Measurements from ENCODE around the gene JUP. TPM values are rescaled to one million over a fixed set of nuclear protein-coding genes. Genes with fewer than 3 reads are reported as not detected.

JUP gene
- total RNA-seq, 2 donors from 2014 or later, result 0.32 to 0.45 TPM

- H3K9me3 Mint-ChIP-seq, result no peaks in the 10 kb centered on the region
- no peak for ATAC-seq (replicated peaks)
Observed at GRCh38 chr17:41711669-41712400, 74.7 kb downstream of the JUP start, which contains the start of gene GAST. Gene GAST, plus strand, starts transcription at chr17:41712331. Its CDS starts 3,106 bp downstream, at chr17:41715437.

DNA sequence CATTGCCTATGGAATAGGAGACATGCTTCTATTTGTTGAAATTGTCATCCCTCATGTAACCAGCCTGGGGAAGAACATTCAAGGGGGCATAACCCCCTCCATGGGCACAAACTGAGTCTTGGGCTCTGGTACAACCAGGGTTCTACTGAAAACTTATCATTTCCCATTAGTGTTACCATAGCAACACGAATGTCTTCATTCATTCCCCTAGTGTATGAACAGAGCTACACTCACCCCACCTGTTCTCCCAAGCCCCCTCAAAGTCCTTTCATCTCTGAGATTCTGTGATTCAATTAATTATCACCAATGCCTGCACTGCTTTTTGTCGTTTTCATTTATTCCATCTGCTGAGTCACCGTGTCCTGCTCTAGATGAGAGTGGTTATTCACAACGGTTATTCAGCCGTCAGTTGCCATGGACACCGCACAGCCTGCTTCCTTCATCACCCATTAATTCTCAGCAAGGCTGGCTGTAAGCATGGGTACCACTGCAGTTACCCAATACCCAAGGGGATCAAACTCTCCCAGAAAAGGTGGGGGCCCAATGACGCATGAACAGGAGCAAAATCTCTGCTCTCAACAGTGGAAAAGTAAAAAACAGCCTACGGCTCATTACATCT lies 75.9 kb downstream of the JUP start:
- Mint-ChIP-seq H3K9me3 (no peaks in the 10 kb centered on the region), H3K4me1 (no peaks in the 10 kb centered on the region), H3K4me3 (no peak overlapping the region), H3K27ac (no peak overlapping the region), H3K27me3 (peaks cover 8% of the 10 kb centered on the region), H3K36me3 (ENCODE audit: low read depth) (no peaks in the 10 kb centered on the region)
- ATAC-seq (replicated peaks), result peak; percentile 76

More at GRCh38 chr17:41711669-41712400, 74.7 kb downstream of the JUP start, which contains the start of gene GAST:
- Mint-ChIP-seq H3K36me3 (ENCODE audit: low read depth) (no peaks in the 10 kb centered on the region), H3K4me1 (no peaks in the 10 kb centered on the region), H3K27ac (no peak within 1 kb of the TSS), H3K27me3 (peaks cover 8% of the 10 kb centered on the region), H3K4me3 (no peak within 1 kb of the TSS)

GRCh38 chr17:41707803-41708669 lies 78.5 kb downstream of the JUP start:
- no peak for ATAC-seq (replicated peaks)
- no peak overlapping the region for H3K27ac Mint-ChIP-seq
- no peaks in the 10 kb centered on the region for H3K36me3 Mint-ChIP-seq (ENCODE audit: low read depth)
- no peaks in the 10 kb centered on the region for H3K9me3 Mint-ChIP-seq
- peaks cover 8% of the 10 kb centered on the region for H3K27me3 Mint-ChIP-seq
- peaks cover 4% of the 10 kb centered on the region for H3K4me1 Mint-ChIP-seq
- no peak overlapping the region for H3K4me3 Mint-ChIP-seq

DNA sequence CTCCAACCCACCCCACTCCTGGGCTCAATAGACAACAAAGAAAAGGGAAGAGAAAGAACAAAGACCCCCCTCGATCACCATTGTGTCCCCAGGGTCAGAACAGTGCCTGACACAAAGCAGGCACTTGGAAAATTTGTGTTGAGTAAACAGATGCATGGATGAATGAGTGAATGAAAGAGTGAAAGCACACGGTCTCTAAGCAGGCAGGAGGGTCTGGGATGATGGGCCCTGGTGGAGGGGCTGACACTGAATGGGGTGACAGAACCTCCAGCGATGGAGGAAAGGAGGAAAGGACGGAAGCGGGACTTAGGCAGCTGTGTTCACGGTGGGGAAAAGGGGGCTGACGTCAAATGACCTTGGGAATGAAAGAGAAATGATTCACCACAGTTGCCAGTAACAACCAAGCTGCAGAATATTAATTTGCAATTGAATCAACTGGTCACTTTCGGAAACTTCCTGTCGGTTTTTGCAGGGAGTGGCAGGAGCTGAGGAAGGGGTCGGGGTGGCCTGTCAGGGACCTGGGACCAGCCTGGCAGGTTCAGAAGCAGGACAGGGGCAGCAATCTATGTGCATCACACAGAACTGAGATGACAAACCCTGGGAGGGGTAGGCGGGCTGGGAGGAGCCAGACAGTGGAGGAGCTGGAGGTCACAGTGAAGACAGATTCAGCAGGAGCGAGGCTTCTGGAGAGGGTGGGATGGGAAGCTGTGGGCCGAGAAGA lies 81.1 kb downstream of the JUP start:
- no peaks in the 10 kb centered on the region for H3K9me3 Mint-ChIP-seq
- H3K4me3 Mint-ChIP-seq, result no peak overlapping the region
- no peaks in the 10 kb centered on the region for H3K36me3 Mint-ChIP-seq (ENCODE audit: low read depth)
- H3K27ac Mint-ChIP-seq, result no peak overlapping the region
- H3K27me3 Mint-ChIP-seq, result peaks cover under 1% of the 10 kb centered on the region
- peaks cover 4% of the 10 kb centered on the region for H3K4me1 Mint-ChIP-seq
- ATAC-seq (replicated peaks), result no peak

Other genes with a start within 250 kb of the JUP start
- gene KRT9, start 214.7 kb downstream of the JUP start, total RNA-seq, result not detected
- gene KRT14, start 199.8 kb downstream of the JUP start, total RNA-seq, result not detected
- not detected for gene KRT16, start 173.9 kb downstream of the JUP start, total RNA-seq
- 1 to 10 TPM in 1 of 2 donors, under 1 TPM in 1; 0.58 to 2.5 TPM for gene KRT17, start 162.1 kb downstream of the JUP start, total RNA-seq
- gene EIF1, start 97.8 kb downstream of the JUP start, total RNA-seq, result 100 to 1,000 TPM; 925 to 935 TPM
- not detected for gene GAST, start 74.4 kb downstream of the JUP start, total RNA-seq
- under 1 TPM; 0.13 to 0.15 TPM for gene HAP1, start 52.1 kb downstream of the JUP start, total RNA-seq
- gene P3H4, start 25.2 kb upstream of the JUP start, total RNA-seq, result under 1 TPM; 0.64 to 0.89 TPM
- gene FKBP10, start 26.3 kb upstream of the JUP start, total RNA-seq, result under 1 TPM; 0.09 to 0.37 TPM
- gene NT5C3B, start 49.5 kb upstream of the JUP start, total RNA-seq, result 10 to 100 TPM; 51.2 to 70.3 TPM
- gene KLHL10, start 51.1 kb upstream of the JUP start, total RNA-seq, result under 1 TPM in 1 of 2 donors, not detected in 1; 0.16 TPM
- gene KLHL11, start 78.7 kb upstream of the JUP start, total RNA-seq, result 10 to 100 TPM; 15.1 to 16.2 TPM
- gene ACLY, start 132.2 kb upstream of the JUP start, total RNA-seq, result 100 to 1,000 TPM in 1 of 2 donors, 10 to 100 TPM in 1; 95.4 to 222 TPM
- under 1 TPM; 0.63 to 0.93 TPM for gene ODAD4, start 143.9 kb upstream of the JUP start, total RNA-seq
- gene CNP, start 180.1 kb upstream of the JUP start, total RNA-seq, result 10 to 100 TPM; 51.4 to 82.9 TPM
- gene DNAJC7, start 230.7 kb upstream of the JUP start, total RNA-seq, result 100 to 1,000 TPM in 1 of 2 donors, 10 to 100 TPM in 1; 79.5 to 118 TPM
- gene NKIRAS2, start 233.4 kb upstream of the JUP start, total RNA-seq, result 10 to 100 TPM; 12.0 to 14.9 TPM

Measured in activated T-helper 17 cell treated with anti-CD3 and anti-CD28 coated beads, Interleukin-2, amount 50 U/mL, for 72 hours (primary cell).